Smooth muscle cell of the brain vasculature (primary cell): ENCODE results near the gene ARAP1.
A peak's percentile ranks its signal among the peaks of the same experiment; 100 is the strongest.
"Not testable (repeated sequence)": the region's sequence is repeated elsewhere in the genome, so short reads cannot be mapped to it uniquely, and the experiment has no call there.

Experiments used
- DNase-seq: peaks from one replicate; pipeline ENCODE4 v3.0.0-alpha.2; 2012; ENCODE audit warnings: low read depth, low spot score

ARAP1 gene

GRCh38 chr11:72752088-72752914, at the start of gene ARAP1:
ARAP1 (minus strand) TSS chr11:72752408; CDS start chr11:72727128, 25,280 bp downstream.
- no peak for DNase-seq

- no peak for DNase-seq
Observed at GRCh38 chr11:72799441-72799840, 47.2 kb upstream of the ARAP1 start.

- DNase-seq, result no peak
Observed at GRCh38 chr11:72798361-72798760, 46.2 kb upstream of the ARAP1 start.

- peak; percentile 87 for DNase-seq
Observed at GRCh38 chr11:72793425-72794367, 41.5 kb upstream of the ARAP1 start, which contains the start of gene STARD10. STARD10 (minus strand) TSS chr11:72794047; CDS start chr11:72781181, 12,866 bp downstream.

GRCh38 chr11:72793076-72793424, 40.8 kb upstream of the ARAP1 start:
- DNase-seq, result no peak

- DNase-seq, result no peak
Observed at GRCh38 chr11:72792437-72793021, 40.3 kb upstream of the ARAP1 start.

- not testable (repeated sequence) for DNase-seq
Observed at GRCh38 chr11:72791228-72791627, 39.0 kb upstream of the ARAP1 start.

GRCh38 chr11:72789493-72790131, 37.4 kb upstream of the ARAP1 start:
- no peak for DNase-seq

GRCh38 chr11:72788241-72788640, 36.0 kb upstream of the ARAP1 start:
- DNase-seq, result no peak

- no peak for DNase-seq
Observed at GRCh38 chr11:72787216-72788104, 35.3 kb upstream of the ARAP1 start.

GRCh38 chr11:72786305-72787215, 34.4 kb upstream of the ARAP1 start:
- no peak for DNase-seq

GRCh38 chr11:72784662-72785061, 32.5 kb upstream of the ARAP1 start:
- DNase-seq, result no peak

GRCh38 chr11:72783144-72783905, 31.1 kb upstream of the ARAP1 start:
- DNase-seq, result no peak

GRCh38 chr11:72782081-72782920, 30.1 kb upstream of the ARAP1 start:
- no peak for DNase-seq

GRCh38 chr11:72781313-72782080, 29.3 kb upstream of the ARAP1 start:
- DNase-seq, result no peak

GRCh38 chr11:72781063-72781312, 28.8 kb upstream of the ARAP1 start:
- no peak for DNase-seq
